ENCODE measurements around the gene PPME1.

- TF ChIP-seq SP1 (IDR thresholded peaks at IDR 0.05) (no peak), BHLHE40 (IDR thresholded peaks at IDR 0.05; ENCODE audit: borderline replicate concordance) (no peak), L3MBTL2 (conservative IDR thresholded peaks at IDR 0.05) (no peak), FOXM1 (IDR thresholded peaks at IDR 0.05; ENCODE audit: borderline replicate concordance) (no peak), SUZ12 (IDR thresholded peaks at IDR 0.05) (no peak), FOXK2 (IDR thresholded peaks at IDR 0.05) (no peak)
Observed at GRCh38 chr11:74233683-74234082, 62.6 kb downstream of the PPME1 start.
